GM12878 (cell line): ENCODE data around the gene SLC16A10. TPM values are rescaled to one million over a fixed set of nuclear protein-coding genes. Genes with fewer than 3 reads are reported as not detected.

Experiments used
- ATAC-seq: fragments of 200-7000 bp; cut with Tn5 transposase; 3 replicates; pipeline ENCODE4 v1.9.1; 2020; ENCODE audit warnings: mild to moderate bottlenecking, moderate library complexity
- BruUV-seq: library from RNA; stranded (reverse); fragments of 400-500 nt; replicated peaks from 2 replicates; lab custom pipeline; 2021; lab: Mats Ljungman, UMichigan
- CTCF ChIA-PET: fragments of 300-600 bp; sonication (Branson Sonifier 250); formaldehyde crosslinking; extraction: SDS; loops from one replicate; lab custom pipeline; 2021; ENCODE audit warnings: inconsistent platforms; lab: Yijun Ruan, JAX
- POLR2A ChIA-PET: fragments of 350-600 bp; formaldehyde crosslinking; extraction: SDS; loops from one replicate; lab custom pipeline; 2021; ENCODE audit warnings: inconsistent platforms; lab: Charles Lee
- RAD21 ChIA-PET: fragments of 300-600 bp; sonication (Branson Sonifier 250); formaldehyde crosslinking; loops from one replicate; lab custom pipeline; 2023; ENCODE audit warnings: antibody characterized with exemption; ENCODE audit not compliant: unreplicated experiment; lab: Charles Lee
- SMC1A ChIA-PET: fragments of 300-600 bp; sonication (Branson Sonifier 250); formaldehyde crosslinking; loops from one replicate; lab custom pipeline; 2023; ENCODE audit not compliant: unreplicated experiment, uncharacterized antibody; lab: Charles Lee
- DNase-seq: peaks from one replicate; pipeline ENCODE4 v3.0.0-alpha.2; 2011; ENCODE audit warnings: low read depth, low spot score
- FAIRE-seq: peaks from 3 replicates; lab custom pipeline; 2011; peaks lifted over from hg19 to GRCh38; lab: Jason Lieb, UNC
- H2AFZ ChIP-seq: 2 replicates; pipeline ENCODE4 v1.6.0; 2011; ENCODE audit warnings: low read depth, low read length, control low read depth; ENCODE audit not compliant: control insufficient read depth
- H3K27ac ChIP-seq: 2 replicates; pipeline ENCODE4 v1.5.1; 2011; ENCODE audit warnings: control low read depth; ENCODE audit not compliant: control insufficient read depth, insufficient read depth
- H3K27me3 ChIP-seq, 2 experiments: replicated peaks in 1 of 2; 2 replicates each; pipeline versions ENCODE4 v1.6.0 to v1.6.1; 2011; ENCODE audit warnings: low read length in 1 of 2; ENCODE audit not compliant: control insufficient read depth in 2 of 2, insufficient read depth in 2 of 2
- H3K36me3 ChIP-seq, 2 experiments: 2 replicates each; pipeline ENCODE4 v1.5.1; 2011; ENCODE audit warnings: low read length in 1 of 2; ENCODE audit not compliant: control insufficient read depth in 2 of 2, insufficient read depth in 2 of 2
- H3K4me1 ChIP-seq: 2 replicates; pipeline ENCODE4 v1.6.1; 2011; ENCODE audit warnings: mild to moderate bottlenecking, low read length, moderate library complexity, mixed read lengths; ENCODE audit not compliant: control insufficient read depth, insufficient read depth
- H3K4me2 ChIP-seq: 2 replicates; pipeline ENCODE4 v1.6.0; 2011; ENCODE audit warnings: control low read depth; ENCODE audit not compliant: control insufficient read depth, insufficient read depth
- H3K4me3 ChIP-seq: fragments of 200-600 bp; sonication (generic); 2 replicates; pipeline ENCODE4 v1.5.1; 2016
- H3K79me2 ChIP-seq: 2 replicates; pipeline ENCODE4 v1.6.0; 2011; ENCODE audit warnings: low read length; ENCODE audit not compliant: control insufficient read depth, insufficient read depth
- H3K9ac ChIP-seq: 2 replicates; pipeline ENCODE4 v1.8.0; 2011; ENCODE audit warnings: low read length, control low read depth, mixed read lengths; ENCODE audit not compliant: control insufficient read depth, insufficient read depth
- H3K9me3 ChIP-seq: replicated peaks from 3 replicates; pipeline ENCODE4 v1.5.1; 2011; ENCODE audit warnings: mild to moderate bottlenecking, low read length; ENCODE audit not compliant: control insufficient read depth, insufficient read depth
- H4K20me1 ChIP-seq: 2 replicates; pipeline ENCODE4 v1.6.0; 2011; ENCODE audit not compliant: control insufficient read depth, insufficient read depth
- FOS ChIP-seq: IDR thresholded peaks from 3 replicates; pipeline ENCODE4 v1.6.1; 2011; ENCODE audit warnings: borderline replicate concordance; ENCODE audit not compliant: insufficient read length; ENCODE audit errors: extremely low read depth
- IKZF2 ChIP-seq, 2 experiments: fragments of 450-650 bp; IDR thresholded peaks; 2 replicates each; pipeline ENCODE4 v1.6.1; 2017; ENCODE audit warnings: mild to moderate bottlenecking in 2 of 2, moderate library complexity in 2 of 2
- LARP7 ChIP-seq: fragments of 450-650 bp; IDR thresholded peaks from 2 replicates; pipeline ENCODE4 v1.6.1; 2017; ENCODE audit warnings: mild to moderate bottlenecking
- SKIL ChIP-seq: fragments of 450-650 bp; IDR thresholded peaks from 2 replicates; pipeline ENCODE4 v1.6.1; 2017; ENCODE audit warnings: mild to moderate bottlenecking, low read depth, inconsistent platforms; ENCODE audit not compliant: poor library complexity, severe bottlenecking
- ZNF217 ChIP-seq: fragments of 450-650 bp; IDR thresholded peaks from 2 replicates; pipeline ENCODE4 v1.6.1; 2017; ENCODE audit warnings: antibody characterized with exemption, mild to moderate bottlenecking
- whole genome bisulfite sequencing: methylation state at CpG from one replicate; pipeline ENCODE4 v1.1.6; 2016; ENCODE audit warnings: low lambda C conversion rate; ENCODE audit not compliant: insufficient replicate concordance, insufficient coverage; ENCODE audit errors: missing lambda C conversion rate; 5-methylcytosine and 5-hydroxymethylcytosine counted together
- in situ Hi-C: fragments of 300-500 bp; cut with MboI; formaldehyde crosslinking; loops from 9 replicates; pipeline ENCODE4 v1.14.3; 2018; ENCODE audit warnings: mixed read lengths
- intact Hi-C: fragments of 100-400 bp; cut with micrococcal nuclease; formaldehyde crosslinking; loops from one replicate; pipeline ENCODE4 v1.14.2; 2022; ENCODE audit not compliant: unreplicated experiment
- polyA plus RNA-seq, 11 experiments: library from polyadenylated mRNA; depleted of rRNA in 4 of 11; unstranded in 6 of 11; stranded (reverse) in 5 of 11; fragments of >200 nt; fragmentation: Nextera tagmentation in 4 of 11; fragmentation: Illumina TruSeq in 1 of 11; extraction: Ambion mirVana in 4 of 11; extraction: Trizol in 1 of 11; gene quantifications; 1 replicate in 1 of 11; 2 replicates in 10 of 11; pipeline versions ENCODE4 v1.2.1 to v1.2.3, GENCODE V29; 2011 to 2016; ENCODE audit warnings: inconsistent platforms in 2 of 11, missing spikeins in 2 of 11, low read depth in 1 of 11
- total RNA-seq, 4 experiments: library from RNA; depleted of rRNA in 3 of 4; stranded (reverse); fragments of >200 nt in 3 of 4; fragmentation: Illumina TruSeq in 1 of 4; extraction: Trizol in 1 of 4; gene quantifications; 2 replicates each; pipeline versions ENCODE4 v1.2.1 to v1.2.3, GENCODE V29; 2013 to 2021

SLC16A10 gene
- total and polyA plus RNA-seq, 10 of the 15 experiments (the other 5 are each of a cell fraction or from before 2014, with no cell fraction given), result 2.3 to 19.0 (median 8.0) TPM

DNA sequence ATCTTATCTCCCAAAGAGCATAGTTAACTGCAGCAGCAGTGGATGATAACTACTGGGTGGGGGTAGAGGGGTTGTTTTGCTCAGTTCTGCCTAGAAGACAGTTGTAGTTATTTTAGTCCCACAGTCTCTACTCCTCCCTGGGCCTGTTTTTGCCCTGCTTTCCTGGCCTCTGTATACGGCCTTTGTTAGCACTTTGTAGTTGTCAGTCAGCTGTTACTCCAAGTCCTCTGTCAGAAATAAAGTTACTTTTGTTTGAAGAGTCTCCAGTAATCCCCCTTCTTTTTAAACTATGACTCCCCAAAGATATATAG lies 113.9 kb downstream of the SLC16A10 start:
- RAD21 ChIA-PET, result interaction anchor here (1.1 to 1.3 kb wide), 2 partner anchors 8 to 190 kb away, joined by 3 to 6 read pairs; no protein-coding TSS in a partner anchor
- POLR2A ChIA-PET, result interaction anchor here (0.5 kb wide), 1 partner anchor 104 kb away, joined by 3 read pairs; no protein-coding TSS in a partner anchor

More for the DNA sequence above, 113.9 kb downstream of the SLC16A10 start:
- Histone ChIP-seq H2AFZ (no peak overlapping the region), H3K9me3 (no peaks in the 10 kb centered on the region), H3K4me3 (no peak overlapping the region), H3K27ac (no peak overlapping the region), H3K4me2 (no peak overlapping the region)
- DNase-seq (no peak), ATAC-seq (no peak), FAIRE-seq (no peak)
- in situ Hi-C loops, result no loop called here
- BruUV-seq, result no TSS peak
- TF ChIP-seq FOS (no peak), ZNF217 (no peak), IKZF2 (IDR thresholded peaks at IDR 0.05) (no peak), SKIL (no peak), LARP7 (no peak)
- TF ChIP-seq, all 136 proteins: peak for 0
- no peaks in the 10 kb centered on the region for H3K79me2 ChIP-seq
- WGBS, result 0% methylated on average over 1 of the region's 1 CpG
- ChIA-PET SMC1A (no interaction called here), CTCF (interaction anchor here (3.2 kb wide), 1 partner anchor 9 kb away, joined by 14 read pairs; no protein-coding TSS in a partner anchor)
- no peaks in the 10 kb centered on the region for H3K27me3 ChIP-seq
- no peak overlapping the region for H3K9ac ChIP-seq
- no peaks in the 10 kb centered on the region for H3K4me1 ChIP-seq
- no peaks in the 10 kb centered on the region for H3K36me3 ChIP-seq
- intact Hi-C loops, result no loop called here
- H4K20me1 ChIP-seq, result no peaks in the 10 kb centered on the region
